ENCODE results near the gene RIPK3.
A peak's percentile ranks its signal among the peaks of the same experiment; 100 is the strongest.

Gene RIPK3

GRCh38 chr14:24335461-24336171, 4.2 kb downstream of the RIPK3 start:
- DNase-seq (ENCODE audit: low read depth), result no peak
- H3K4me3 ChIP-seq (ENCODE audit: low read depth, low read length), result no peak overlapping the region
- no peak for TF ChIP-seq CTCF (IDR thresholded peaks at IDR 0.05; ENCODE audit: low read depth, low read length, missing control alignments)

GRCh38 chr14:24334431-24335291, 5.1 kb downstream of the RIPK3 start, which contains the start of gene ADCY4:
Gene ADCY4 (minus strand): TSS chr14:24335071. CDS start chr14:24334652, 419 bp downstream.
- no peak for DNase-seq (ENCODE audit: low read depth)
- no peak for TF ChIP-seq CTCF (IDR thresholded peaks at IDR 0.05; ENCODE audit: low read depth, low read length, missing control alignments)
- H3K4me3 ChIP-seq (ENCODE audit: low read depth, low read length), result peak within 1 kb of the TSS; percentile 9; the same call in 1 of the 2 replicates

GRCh38 chr14:24332268-24332993, 7.4 kb downstream of the RIPK3 start:
- peak overlapping the region; percentile 26 for H3K4me3 ChIP-seq (ENCODE audit: low read depth, low read length)
- TF ChIP-seq CTCF (IDR thresholded peaks at IDR 0.05; ENCODE audit: low read depth, low read length, missing control alignments), result peak; percentile 90
- DNase-seq (ENCODE audit: low read depth), result peak; percentile 71

- H3K4me3 ChIP-seq (ENCODE audit: low read depth, low read length), result no peak overlapping the region
- no peak for DNase-seq (ENCODE audit: low read depth)
These were observed 8.0 kb downstream of the RIPK3 start for GRCh38 chr14:24331731-24332267.

GRCh38 chr14:24330973-24331674, 8.7 kb downstream of the RIPK3 start:
- H3K4me3 ChIP-seq (ENCODE audit: low read depth, low read length), result no peak overlapping the region
- no peak for DNase-seq (ENCODE audit: low read depth)
- no peak for TF ChIP-seq CTCF (IDR thresholded peaks at IDR 0.05; ENCODE audit: low read depth, low read length, missing control alignments)

More at GRCh38 chr14:24331731-24332267, 8.0 kb downstream of the RIPK3 start:
- no peak for TF ChIP-seq CTCF (IDR thresholded peaks at IDR 0.05; ENCODE audit: low read depth, low read length, missing control alignments)

GRCh38 chr14:24329736-24330135, 10.1 kb downstream of the RIPK3 start:
- H3K4me3 ChIP-seq (ENCODE audit: low read depth, low read length), result no peak overlapping the region
- no peak for DNase-seq (ENCODE audit: low read depth)

More at GRCh38 chr14:24329736-24330135, 10.1 kb downstream of the RIPK3 start:
- TF ChIP-seq CTCF (IDR thresholded peaks at IDR 0.05; ENCODE audit: low read depth, low read length, missing control alignments), result no peak

All from GM12864 (cell line).